CMK (cell line): ENCODE data around the gene TIAM2.
"Not testable (repeated sequence)": the region's sequence is repeated elsewhere in the genome, so short reads cannot be mapped to it uniquely, and the experiment has no call there.

Experiments
- DNase-seq: peaks from one replicate; pipeline ENCODE4 v3.0.0-alpha.2; 2010; ENCODE audit warnings: low read depth

Gene TIAM2

DNA sequence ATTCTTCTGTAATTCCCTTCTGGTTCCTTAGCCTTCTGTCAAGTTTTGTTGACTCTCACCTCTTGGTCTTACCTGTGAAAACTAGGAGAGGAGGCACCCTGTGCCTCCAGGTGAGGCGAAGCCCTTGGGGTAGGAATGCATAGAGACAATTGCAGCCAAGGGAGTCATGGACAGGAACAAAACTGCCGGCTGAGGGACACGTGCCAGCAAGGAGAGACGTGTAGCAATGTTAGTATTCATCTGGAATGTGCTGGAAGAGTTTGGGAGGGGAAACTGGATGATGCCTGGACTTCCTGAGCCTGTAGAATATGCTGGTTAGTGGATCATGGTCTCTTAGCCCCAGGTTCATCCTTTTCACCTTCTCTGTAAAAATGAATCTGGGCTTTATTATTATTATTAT, 3.9 kb upstream of the TIAM2 start:
- no peak for DNase-seq

DNA sequence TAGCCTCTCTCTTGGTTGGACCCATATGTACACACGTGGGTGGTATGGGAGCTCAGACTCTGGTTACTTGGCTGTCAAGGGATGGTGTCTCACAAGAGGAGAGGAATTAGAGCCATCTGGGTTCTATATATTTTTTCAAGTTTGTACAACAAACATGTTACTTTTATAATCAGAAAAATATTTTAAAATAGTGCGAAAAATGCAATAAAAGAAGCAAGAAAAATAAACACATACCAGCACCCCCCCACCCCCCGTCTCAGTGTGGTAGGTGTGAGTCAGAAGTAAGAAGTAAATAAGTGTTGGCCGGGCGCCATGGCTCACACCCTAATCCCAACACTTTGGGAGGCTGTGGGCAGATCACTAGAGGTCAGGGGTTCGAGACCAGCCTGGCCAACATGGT, 2.1 kb upstream of the TIAM2 start:
- DNase-seq = no peak

DNA sequence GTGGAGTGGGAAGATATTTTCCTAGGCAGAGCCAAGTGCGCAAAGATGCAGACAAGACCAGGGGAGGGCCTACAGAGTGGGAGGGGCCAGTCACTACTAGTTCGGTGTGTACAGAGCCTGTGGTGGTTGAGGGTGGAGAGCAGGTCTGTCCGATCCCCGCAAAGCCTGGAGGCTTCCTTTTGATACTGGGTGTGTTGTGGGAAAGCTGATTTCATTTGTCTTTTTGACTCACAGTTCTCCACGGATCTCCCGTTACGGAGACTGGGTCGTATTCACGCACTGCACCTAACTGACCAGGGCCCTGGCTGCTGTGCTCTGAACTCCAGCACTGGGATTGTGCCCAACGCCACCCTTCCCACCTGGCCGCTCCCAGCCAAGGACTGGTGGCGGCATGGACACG, 1.4 kb upstream of the TIAM2 start:
- DNase-seq = no peak

DNA sequence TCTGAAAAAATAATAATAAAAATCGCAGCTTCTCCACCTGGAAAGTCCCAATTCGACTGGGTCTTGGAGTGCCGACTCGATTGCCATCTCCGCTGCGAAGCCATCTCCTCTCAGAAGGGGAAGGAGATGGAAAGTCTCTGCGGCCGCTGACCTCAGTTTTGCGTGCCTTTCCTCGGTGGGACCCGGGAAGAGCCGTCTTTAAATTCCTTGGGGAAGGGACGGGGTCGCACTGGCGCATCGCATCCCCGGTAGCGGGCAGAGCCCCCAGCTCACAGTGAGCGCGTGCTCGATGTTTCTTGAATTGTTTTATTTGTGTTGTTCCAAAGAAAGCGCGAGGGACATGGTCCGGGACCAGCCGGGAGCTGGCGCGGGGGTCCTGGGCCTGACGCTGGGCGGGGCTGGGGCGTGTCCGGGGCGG, 270 bp upstream of the TIAM2 start:
- DNase-seq = no peak

DNA sequence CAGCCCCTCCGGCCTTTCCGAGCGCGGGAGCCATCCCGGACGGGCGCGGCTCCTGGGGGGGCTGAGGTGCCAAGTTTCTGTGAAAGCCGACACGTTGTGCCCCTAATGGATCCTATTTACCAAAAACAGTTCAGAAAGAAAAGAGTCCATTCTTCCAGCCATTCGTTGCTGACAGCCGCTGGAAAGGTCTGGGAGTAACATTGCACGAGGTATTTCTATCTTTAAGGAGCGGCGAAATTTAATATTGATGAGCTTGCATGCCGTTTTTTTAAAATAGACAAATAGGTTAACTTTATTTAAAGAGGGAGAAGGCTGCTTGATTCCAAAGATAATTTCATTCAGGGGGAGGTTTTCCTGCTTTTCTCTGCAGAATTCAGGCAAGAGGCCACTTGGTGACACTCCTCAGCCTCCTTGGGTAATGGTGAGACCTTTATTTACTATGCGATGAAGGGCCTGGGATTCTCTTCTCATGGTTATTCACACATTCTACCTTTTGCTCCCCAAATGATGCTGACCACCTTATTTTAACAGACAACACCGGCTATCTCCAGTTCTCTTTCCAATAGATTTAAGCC, 988 bp downstream of the TIAM2 start:
- DNase-seq = no peak

DNA sequence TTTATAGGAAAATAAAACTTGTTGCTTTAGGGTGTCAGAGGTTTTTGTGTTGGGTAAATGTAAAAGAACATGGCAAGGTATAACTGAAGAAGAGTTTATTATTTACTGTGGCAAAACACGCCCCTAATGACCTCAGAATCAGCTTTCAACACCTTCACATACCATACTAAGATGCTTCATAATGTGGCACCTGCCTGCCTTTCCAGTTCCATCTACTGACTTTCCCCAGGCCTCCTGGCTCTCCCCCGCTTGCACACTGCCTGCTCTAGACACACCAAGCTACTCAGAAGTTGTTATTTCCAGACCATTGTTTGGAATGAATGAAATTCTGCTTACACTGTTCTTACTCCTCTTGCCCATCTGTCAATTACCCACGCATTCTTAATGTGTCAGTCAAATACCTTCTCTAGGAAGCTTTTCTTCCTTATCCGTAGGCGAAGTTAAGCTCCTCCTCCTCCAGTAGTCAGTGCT, 1.8 kb downstream of the TIAM2 start:
- DNase-seq = no peak

DNA sequence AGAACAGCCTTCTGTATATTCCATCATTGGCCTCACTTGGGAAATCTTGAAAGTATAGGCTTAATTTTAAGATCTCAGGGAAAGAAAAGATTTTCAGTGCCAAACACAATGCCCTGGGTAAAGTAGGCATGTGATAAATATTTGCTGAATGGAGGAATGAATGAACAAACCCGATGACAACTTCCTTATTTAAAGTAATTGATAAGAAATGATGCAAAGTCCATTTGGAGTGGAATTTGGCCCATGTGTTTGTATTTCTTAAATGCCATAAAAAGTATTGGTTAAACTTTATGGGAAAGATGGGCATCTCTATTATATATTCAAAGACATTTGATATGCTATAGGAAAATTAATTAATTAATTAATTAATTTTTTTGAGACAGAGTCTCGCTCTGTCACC, 3.7 kb downstream of the TIAM2 start:
- no peak for DNase-seq

DNA sequence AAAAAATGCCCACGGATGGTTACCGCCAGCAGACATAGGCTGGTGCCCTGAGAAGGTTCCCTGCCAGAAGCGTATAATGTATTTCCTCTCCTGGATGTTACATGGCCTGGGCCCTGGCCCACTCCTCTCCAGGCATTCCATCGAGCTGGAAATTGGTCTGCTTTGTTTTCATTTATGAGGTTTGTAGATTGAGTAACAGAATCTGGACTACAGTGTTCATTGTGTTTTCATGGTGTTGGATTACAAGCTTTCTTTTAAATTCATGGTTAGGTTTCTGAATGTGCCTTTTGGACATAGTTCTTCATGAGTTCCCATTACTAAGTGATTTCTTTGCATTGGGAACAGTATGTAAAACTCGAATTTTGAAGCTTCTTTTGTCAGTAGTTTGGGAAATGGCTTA, 6.4 kb downstream of the TIAM2 start:
- DNase-seq = no peak

DNA sequence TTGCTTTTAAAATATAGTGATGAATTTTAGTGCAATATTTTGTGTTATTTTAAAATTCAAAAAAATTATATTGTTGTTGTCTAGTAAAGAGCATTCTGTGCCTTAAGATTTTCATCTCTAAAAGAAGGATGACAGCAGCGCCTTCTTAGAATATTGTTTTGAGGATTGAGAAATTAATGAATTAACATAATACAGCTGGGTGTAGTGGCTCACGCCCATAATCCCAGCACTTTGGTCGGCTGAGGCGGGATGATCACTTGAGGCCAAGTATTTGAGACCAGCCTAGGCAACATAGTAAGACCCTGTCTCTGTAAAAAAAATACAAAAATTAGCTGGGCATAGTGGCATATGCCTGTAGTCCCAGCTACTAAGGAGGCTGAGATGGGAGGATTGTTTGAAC, 6.8 kb downstream of the TIAM2 start:
- no peak for DNase-seq

DNA sequence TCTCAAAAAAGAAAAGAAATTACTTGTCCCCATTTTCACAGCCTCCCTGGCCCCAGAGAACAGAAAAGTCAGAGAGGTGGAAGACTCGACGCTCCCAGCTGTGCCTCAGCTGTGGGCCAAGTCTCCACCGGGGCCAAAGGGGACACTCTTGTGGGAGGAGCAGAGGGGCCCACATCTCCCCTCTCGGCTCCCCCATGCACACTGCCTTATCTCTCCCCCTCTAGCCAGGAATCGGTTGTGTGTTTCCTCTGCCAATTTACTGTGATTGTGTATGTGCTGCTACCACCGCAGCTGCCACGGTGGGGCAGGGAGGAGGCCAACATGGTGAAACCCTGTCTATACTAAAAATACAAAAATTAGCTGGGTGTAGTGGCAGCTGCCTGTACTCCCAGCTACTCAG, 8.4 kb downstream of the TIAM2 start:
- no peak for DNase-seq

DNA sequence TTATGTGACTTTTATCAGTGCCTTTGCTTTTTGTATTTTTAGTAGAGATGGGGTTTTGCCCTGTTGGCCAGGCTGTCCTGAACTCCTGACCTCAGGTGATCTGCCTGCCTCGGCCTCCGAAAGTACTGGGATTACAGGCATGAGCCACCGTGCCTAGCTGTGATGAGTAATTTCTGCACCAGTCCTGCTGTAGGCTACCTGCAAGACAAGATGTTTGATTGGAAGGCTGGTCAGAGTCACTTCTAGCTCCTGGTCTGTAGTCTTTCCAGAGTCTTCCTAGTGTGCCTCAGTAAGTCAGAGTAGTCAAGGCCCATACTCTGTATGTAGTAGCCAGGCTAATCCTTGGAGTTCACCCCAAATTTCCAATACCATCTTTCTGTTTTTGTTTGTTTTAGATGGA, 8.9 kb downstream of the TIAM2 start:
- DNase-seq = no peak

DNA sequence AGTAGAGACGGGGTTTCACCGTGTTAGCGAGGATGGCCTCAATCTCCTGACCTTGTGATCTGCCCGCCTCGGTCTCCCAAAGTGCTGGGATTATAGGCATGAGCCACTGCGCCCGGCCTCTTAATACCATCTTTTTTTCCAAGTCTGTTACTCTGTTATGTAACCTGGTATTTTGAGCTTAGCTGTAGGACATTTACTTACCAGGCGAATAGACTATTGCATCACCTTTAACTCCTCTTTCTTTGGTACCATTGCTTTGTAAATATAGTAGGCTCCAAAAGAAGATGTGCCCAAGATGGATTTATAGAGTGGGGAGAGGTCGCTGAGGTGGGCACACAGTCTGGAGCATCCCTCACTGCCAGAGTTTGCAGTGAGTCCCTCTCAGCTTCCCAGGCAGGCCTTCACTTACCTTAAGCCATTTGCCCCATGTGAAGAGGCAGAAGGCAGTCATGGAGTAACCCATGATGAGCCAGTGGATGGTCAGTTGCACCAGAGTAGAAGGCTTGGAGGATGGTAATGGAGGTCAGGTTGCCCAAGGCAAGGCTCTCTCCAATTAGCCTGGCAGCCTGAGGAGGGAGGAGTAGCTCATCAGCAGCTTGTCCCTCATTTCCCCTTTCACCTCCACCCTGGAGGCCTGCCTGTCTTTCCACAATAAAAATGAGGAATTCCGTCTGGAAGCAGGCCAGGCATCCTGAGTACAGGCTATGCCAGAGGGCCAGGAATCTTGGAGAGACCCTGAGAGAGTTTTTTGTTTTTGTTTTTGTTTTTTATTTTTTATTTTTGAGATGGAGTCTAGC, 9.7 kb downstream of the TIAM2 start:
- DNase-seq = no peak

DNA sequence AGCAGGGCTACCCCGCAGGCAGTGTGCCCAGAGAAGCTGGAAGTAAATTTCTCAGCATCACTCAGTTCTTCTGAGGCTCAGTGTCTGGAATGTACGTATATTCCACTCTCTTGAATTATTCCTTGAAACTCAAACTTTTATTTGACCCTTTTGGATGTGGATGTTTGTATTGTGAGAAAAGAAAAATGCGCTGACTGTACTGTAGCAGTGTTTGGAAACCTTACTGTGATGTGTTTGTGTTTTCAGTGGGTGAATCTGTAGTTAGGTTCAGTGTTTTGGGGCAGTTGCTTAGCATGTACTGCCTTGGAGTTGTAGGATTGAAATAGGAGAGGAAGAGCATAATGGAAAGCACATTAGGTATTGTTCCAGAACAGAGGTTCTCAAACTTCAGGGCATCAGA, 13.5 kb downstream of the TIAM2 start:
- DNase-seq = no peak

DNA sequence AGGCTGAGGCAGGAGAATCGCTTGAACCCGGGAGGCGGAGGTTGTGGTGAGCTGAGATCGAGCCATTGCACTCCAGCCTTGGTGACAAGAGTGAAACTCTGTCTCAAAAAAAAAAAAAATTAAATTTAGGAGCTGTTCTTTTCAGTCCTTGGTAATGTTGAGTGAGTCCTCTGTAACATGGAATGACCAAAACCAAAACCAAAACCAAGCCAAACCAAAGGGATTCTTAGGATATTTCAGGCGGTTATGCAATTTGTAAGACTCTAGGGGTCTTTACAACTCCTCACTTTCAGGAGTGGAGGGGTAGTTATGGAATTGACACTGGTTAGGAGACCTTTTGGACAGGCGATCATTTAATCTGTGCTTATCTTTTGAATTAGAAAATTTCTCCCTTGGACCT, 15.8 kb downstream of the TIAM2 start:
- DNase-seq = no peak

DNA sequence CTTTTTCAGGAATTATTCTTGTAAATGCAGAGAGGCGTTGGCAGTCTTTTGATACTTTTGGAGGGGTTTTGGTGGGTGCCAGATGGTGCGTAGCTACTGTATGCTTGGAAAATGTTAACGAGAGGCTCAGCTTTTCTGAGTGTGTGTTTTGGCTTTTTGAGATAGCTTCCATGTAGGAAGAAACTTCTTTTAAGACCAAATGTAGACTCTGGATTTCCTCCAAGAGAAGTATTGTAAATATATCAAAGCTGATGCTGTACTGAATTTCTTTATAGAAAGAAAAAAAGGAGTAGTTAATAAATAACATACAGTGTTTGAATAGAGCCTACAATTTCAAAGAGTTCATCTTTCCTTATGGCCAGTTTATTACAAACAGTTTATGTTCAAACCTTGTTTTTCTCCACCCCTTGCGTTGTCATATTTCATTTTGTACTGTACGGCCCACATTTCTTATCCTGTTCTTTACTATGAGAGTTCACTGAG, 16.7 kb downstream of the TIAM2 start:
- no peak for DNase-seq

DNA sequence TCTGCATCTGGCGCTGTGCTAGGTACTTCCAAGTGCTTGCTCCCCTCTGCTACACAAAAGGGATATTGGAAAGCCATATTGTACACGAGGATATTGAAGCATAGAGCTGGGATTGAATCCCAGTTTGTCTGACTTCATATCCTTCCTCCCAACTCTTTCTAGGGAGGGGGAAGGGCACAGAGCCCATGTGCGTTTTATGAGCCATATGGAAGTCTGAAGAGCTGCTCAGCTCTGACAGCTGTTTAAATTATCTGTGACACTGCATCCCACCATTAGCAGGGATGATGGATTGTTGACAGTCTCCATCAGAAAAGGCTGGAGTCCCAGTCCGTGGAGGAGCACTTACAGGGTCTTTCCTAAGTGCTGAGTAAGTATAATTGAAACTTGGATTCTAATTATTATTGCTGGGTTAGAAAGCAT, 18.4 kb downstream of the TIAM2 start:
- no peak for DNase-seq

DNA sequence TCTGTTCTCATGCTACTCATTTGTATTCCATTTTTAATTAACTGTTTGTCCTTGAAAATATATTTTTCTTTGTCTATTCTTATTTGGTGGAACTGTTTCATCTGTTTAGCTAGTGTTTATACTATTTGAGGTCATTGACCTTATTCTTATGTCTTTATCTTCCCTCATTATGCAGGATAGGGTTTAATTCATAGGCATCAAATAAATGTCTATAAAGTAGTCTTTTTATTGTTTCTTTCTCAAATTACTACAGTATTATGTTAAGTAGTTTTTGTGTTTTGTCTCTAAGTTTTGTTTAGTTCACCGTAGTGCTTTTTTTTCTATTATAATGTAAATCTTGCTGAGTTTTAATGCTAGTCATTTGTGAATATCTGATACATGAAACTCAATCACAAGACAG, 19.0 kb downstream of the TIAM2 start:
- DNase-seq = no peak

DNA sequence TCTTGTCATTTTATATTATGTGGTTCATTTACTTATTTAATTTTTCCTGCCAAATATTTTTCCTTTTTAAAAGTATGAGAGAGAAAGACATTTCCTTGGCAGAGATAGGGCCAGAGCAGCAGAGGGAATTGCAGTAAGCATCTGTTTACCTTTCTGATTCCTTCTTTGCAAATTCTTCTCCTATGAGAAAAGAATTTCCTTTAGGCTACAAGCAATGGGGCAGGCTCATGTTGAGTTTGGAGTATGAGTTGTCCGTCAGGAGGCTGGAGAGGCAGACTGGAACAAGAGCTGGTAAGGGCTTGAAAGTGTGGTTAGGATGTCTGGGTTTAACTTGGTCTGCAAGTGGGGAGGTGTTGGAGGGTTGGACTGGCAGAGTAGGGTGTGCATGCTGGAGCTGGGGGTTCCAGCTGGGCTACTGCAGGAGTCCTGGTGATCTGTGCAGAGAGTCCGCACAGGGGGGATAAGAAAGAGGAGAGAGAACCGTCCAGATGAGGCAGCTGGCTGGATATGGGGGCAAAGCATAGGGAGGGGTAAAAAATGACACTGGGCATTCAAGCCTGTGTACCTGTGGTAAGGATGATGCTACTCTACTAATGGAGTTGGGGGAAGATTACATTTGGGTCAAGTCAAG, 19.7 kb downstream of the TIAM2 start:
- no peak for DNase-seq

DNA sequence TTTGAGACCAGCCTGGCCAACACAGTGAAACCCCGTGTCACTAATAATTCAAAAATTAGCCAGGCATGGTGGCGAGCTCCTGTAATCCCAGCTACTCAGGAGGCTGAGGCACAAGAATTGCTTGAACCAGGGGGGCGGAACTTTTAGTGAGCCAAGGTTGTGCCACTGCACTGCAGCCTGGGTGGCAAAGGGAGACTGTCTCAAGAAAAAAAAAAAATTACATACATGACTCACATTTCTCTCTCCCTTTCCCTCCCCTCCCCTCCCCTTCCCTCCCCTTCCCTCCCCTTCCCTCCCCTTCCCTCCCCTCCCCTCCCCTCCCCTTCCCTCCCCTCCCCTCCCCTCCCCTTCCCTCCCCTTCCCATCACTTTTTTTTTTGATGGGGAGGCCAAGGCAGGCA, 23.3 kb downstream of the TIAM2 start:
- not testable (repeated sequence) for DNase-seq

DNA sequence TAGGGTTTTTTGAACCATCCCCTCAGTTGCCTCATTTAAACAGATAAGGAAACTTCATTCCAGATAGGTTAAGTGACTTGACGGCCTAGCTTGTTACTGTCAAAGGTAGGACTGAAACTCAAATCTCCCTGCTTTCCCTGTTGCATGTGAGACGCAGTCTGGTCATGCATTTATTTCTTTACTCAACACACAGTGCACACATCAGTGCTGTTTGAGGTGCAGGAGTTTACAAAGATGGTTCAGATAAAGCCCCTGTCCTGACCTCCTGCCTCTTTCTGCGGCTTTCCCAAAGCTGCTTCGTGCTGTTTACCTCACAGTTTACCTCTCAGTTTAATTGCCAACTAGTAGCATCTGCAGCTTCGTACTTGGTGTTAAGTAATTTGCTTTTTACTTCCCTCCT, 26.6 kb downstream of the TIAM2 start:
- DNase-seq = no peak

DNA sequence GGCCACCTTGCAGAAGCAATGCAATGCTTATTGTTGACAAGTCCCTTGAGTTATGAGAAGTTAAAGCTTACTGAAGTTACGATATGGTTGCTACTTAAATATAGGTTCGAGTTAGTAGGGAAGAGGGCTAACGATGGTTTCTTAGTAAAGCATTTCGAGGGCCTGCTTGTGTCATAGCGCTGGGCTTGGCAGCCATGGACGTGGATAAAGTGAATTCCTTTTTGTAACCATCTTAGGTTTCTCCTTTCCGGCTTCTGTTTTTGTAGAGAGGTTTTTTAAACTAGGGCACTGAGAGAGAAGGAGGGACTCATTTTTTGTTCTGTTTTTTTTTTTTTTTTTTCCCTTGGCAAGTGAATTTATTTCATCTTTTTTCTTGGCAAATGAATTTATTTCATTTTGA, 27.6 kb downstream of the TIAM2 start:
- no peak for DNase-seq

DNA sequence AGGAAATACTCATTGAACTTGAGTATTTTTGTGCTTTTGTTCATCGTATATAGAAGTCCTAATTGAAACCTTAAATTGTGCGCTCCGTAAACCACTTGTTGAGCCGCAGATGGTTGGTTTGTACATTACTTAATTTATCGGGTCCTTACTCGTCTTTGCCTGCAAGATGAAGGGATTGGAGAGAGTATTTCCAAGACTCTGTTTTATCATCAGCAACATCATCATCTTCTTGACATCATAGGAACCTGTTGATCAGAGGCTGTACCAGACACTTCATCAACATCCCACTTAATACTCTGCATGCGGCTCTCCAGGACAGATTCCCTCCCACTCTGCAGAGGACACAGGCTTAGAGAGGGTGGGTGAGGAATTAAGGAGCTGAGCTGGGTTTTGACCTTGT, 28.6 kb downstream of the TIAM2 start:
- DNase-seq = no peak

DNA sequence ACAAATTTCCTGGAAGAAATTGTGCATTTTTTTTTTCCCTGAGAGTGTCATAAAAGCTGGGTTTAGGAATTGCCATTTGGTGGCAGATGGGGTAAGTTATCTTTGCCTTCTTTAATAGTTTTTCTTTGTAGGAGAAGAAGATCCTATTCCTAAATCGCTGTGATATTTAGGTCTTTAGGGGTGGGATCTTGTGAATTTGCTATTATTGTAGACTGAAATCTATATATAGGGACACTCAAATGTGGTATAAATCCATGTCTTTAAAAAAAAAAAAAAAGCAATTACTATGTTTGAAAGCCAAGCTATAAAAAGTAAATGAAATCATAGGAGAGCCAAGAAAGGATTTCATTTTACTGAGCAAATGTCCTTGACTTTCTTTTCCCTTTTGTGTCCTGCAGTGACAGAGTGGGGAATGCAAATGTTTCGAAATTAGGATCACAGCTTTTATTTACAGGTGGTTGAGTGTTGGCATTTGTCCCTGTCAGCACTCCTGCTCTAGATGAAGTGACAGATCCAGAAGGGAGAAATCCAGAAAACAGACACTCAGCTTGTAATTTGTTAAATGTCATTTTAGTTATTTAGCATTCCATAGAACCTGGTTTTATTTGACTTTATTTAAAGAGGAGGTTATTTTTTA, 29.4 kb downstream of the TIAM2 start:
- no peak for DNase-seq
